ENCODE results near the gene CNTN1. TPM values are rescaled to one million over a fixed set of nuclear protein-coding genes. Genes with fewer than 3 reads are reported as not detected.
"Not testable (repeated sequence)": the region's sequence is repeated elsewhere in the genome, so short reads cannot be mapped to it uniquely, and the experiment has no call there.

The CNTN1 gene
- total RNA-seq, 2 donors from 2014 or later: 0.16 to 0.19 TPM

DNA sequence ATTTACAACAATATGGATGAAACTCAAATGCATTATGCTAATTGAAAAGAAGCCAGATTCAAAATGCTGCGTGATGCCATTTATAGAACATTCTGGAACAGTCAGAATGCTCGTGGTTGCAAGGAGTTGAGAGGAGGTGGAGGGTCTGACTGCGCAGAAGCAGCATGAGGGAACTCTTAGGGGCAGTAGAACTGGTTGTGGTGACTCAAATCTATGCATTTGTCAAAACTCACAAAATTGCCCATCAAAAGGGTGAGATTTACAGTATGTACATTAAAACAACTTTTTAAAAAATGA, 382.2 kb downstream of the CNTN1 start:
- DNase-seq (ENCODE audit: low spot score): no peak
- H3K4me3 ChIP-seq: no peak overlapping the region

DNA sequence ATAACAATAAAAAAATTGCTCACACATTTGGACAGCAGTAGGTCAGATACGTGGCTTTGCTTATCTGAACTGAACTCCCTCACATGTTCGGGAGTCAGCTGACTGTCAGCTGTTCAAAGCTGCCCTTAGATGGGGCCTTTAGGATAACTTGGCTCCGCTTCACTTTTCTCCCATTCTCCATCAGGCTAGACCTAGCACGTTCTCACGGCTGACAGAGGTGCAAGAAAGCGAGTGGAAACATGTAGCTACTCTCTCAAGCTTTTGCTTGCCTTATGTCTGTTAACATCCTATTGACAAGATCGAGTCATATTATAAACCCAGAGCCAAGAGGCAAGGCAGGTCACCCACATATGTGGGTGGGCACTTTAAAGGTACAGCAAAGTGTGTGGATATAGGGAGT, 383.9 kb downstream of the CNTN1 start:
- no peak for TF ChIP-seq CTCF (IDR thresholded peaks at IDR 0.05)
- no peak for DNase-seq (ENCODE audit: low spot score)
- no peak overlapping the region for H3K4me3 ChIP-seq

More for the DNA sequence above, 382.2 kb downstream of the CNTN1 start:
- Histone ChIP-seq H3K27me3 (no peaks in the 10 kb centered on the region), H3K4me1 (no peaks in the 10 kb centered on the region), H3K9me3 (peaks cover 0 to 4% of the 10 kb centered on the region in 2 donors), H3K27ac (no peak overlapping the region), H3K36me3 (no peaks in the 10 kb centered on the region)
- TF ChIP-seq CTCF (IDR thresholded peaks at IDR 0.05): no peak

DNA sequence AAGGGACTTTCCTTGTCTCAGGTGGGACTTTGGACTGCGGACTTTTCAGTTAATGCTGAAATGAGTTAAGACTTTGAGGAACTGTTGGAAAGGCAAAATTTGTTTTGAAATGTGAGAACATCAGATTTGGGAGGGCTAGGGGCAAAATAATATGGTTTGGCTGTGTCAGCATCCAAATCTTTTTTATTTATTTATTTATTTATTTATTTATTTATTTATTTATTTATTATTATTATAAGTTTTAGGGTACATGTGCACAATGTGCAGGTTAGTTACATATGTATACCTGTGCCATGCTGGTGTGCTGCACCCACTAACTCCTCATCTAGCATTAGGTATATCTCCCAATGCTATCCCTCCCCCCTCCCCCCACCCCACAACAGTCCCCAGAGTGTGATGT, 389.0 kb downstream of the CNTN1 start:
- H3K36me3 ChIP-seq; H3K4me3 ChIP-seq; H3K9me3 ChIP-seq; H3K27me3 ChIP-seq; DNase-seq (ENCODE audit: low spot score); H3K4me1 ChIP-seq; H3K27ac ChIP-seq: not testable (repeated sequence)

More for the DNA sequence above, 383.9 kb downstream of the CNTN1 start:
- Histone ChIP-seq H3K27me3 (no peaks in the 10 kb centered on the region), H3K4me1 (no peaks in the 10 kb centered on the region), H3K27ac (no peak overlapping the region), H3K36me3 (no peaks in the 10 kb centered on the region), H3K9me3 (peaks cover 0 to 9% of the 10 kb centered on the region in 2 donors)

- no peaks in the 10 kb centered on the region for H3K9me3 ChIP-seq
- H3K4me1 ChIP-seq: no peaks in the 10 kb centered on the region
- DNase-seq (ENCODE audit: low spot score): no peak
- no peak overlapping the region for H3K27ac ChIP-seq
- no peaks in the 10 kb centered on the region for H3K27me3 ChIP-seq
- no peak for TF ChIP-seq CTCF (IDR thresholded peaks at IDR 0.05)
- H3K36me3 ChIP-seq: no peaks in the 10 kb centered on the region
- H3K4me3 ChIP-seq: no peak overlapping the region
These were observed 397.2 kb downstream of the CNTN1 start for GRCh38 chr12:41089438-41089837.

DNA sequence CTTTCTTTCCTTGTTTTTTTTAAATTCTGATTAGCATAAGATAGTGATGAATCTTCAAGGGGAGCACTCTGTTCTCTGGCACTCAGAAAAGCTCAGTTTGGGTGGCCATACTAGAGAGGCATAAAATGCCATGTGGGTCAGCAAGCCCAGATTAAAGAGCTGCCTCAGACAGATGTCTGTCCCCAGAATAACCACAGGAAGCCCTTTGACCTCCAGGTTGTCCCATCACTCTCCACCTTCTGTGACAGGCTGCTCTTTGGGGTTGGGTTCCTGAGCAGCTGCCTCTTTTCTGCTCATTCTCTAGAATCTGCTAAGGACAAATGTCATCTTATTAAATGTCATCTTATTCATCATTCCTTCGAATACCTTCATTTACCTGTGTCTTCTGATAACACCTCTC, 399.9 kb downstream of the CNTN1 start:
- Histone ChIP-seq H3K27ac (no peak overlapping the region), H3K4me3 (no peak overlapping the region)

GRCh38 chr12:41096797-41097196, 404.6 kb downstream of the CNTN1 start:
- Histone ChIP-seq H3K27me3 (no peaks in the 10 kb centered on the region), H3K4me1 (no peaks in the 10 kb centered on the region), H3K36me3 (no peaks in the 10 kb centered on the region), H3K27ac (no peak overlapping the region), H3K9me3 (no peaks in the 10 kb centered on the region), H3K4me3 (no peak overlapping the region)
- no peak for DNase-seq (ENCODE audit: low spot score)
- TF ChIP-seq CTCF (IDR thresholded peaks at IDR 0.05): no peak

More for the DNA sequence above, 399.9 kb downstream of the CNTN1 start:
- no peaks in the 10 kb centered on the region for H3K36me3 ChIP-seq
- no peak for TF ChIP-seq CTCF (IDR thresholded peaks at IDR 0.05)
- DNase-seq (ENCODE audit: low spot score): no peak
- H3K9me3 ChIP-seq: no peaks in the 10 kb centered on the region
- H3K27me3 ChIP-seq: no peaks in the 10 kb centered on the region
- H3K4me1 ChIP-seq: no peaks in the 10 kb centered on the region
